Occipital lobe (tissue), 2 donors: ENCODE data around the gene ATP1A3. TPM values are rescaled to one million over a fixed set of nuclear protein-coding genes. Genes with fewer than 3 reads are reported as not detected.

ENCODE experiments used
- DNase-seq: peaks from one replicate; lab custom pipeline; 2025; lab: John Stamatoyannopoulos, UW
- total RNA-seq: library from RNA; depleted of rRNA; stranded (reverse); fragments of >200 nt; gene quantifications from one replicate; pipeline ENCODE4 v1.2.3, GENCODE V29; 2014

ATP1A3 gene
- total RNA-seq, 1 donor from 2014 or later: 153 TPM

GRCh38 chr19:41929536-41930071 lies 64.4 kb downstream of the ATP1A3 start:
- no peak for DNase-seq

GRCh38 chr19:41928754-41929535 lies 65.1 kb downstream of the ATP1A3 start:
- DNase-seq: no peak

- no peak for DNase-seq
These were observed 65.8 kb downstream of the ATP1A3 start, which contains the start of gene ERFL for GRCh38 chr19:41928221-41928683. Gene ERFL, minus strand, starts transcription at chr19:41928449. Its CDS starts 15,530 bp downstream, at chr19:41912919.

- no peak for DNase-seq
These were observed 66.4 kb downstream of the ATP1A3 start for GRCh38 chr19:41927497-41928192.

- no peak for DNase-seq
These were observed 67.1 kb downstream of the ATP1A3 start for GRCh38 chr19:41926763-41927496.

- DNase-seq: no peak
These were observed 67.8 kb downstream of the ATP1A3 start for GRCh38 chr19:41926028-41926762.

- DNase-seq: no peak
These were observed 68.6 kb downstream of the ATP1A3 start for GRCh38 chr19:41925208-41926003.

- DNase-seq: no peak
These were observed 69.6 kb downstream of the ATP1A3 start for GRCh38 chr19:41924151-41925145.

- no peak for DNase-seq
These were observed 70.8 kb downstream of the ATP1A3 start for GRCh38 chr19:41923045-41923788.

- no peak for DNase-seq
These were observed 71.4 kb downstream of the ATP1A3 start for GRCh38 chr19:41922585-41922984.

- no peak for DNase-seq
These were observed 72.2 kb downstream of the ATP1A3 start for GRCh38 chr19:41921577-41922576.

- DNase-seq: no peak
These were observed 73.0 kb downstream of the ATP1A3 start for GRCh38 chr19:41920882-41921576.

GRCh38 chr19:41919948-41920712 lies 73.9 kb downstream of the ATP1A3 start:
- no peak for DNase-seq

GRCh38 chr19:41918653-41919244 lies 75.3 kb downstream of the ATP1A3 start:
- DNase-seq: no peak

GRCh38 chr19:41918095-41918494 lies 75.9 kb downstream of the ATP1A3 start:
- DNase-seq: no peak
